Astrocyte of the cerebellum (primary cell): ENCODE measurements around the gene HLCS.

Source experiments
- DNase-seq: peaks from one replicate; pipeline ENCODE4 v3.0.0-alpha.2; 2011; ENCODE audit warnings: low read depth
- H3K4me3 ChIP-seq: 2 replicates; pipeline ENCODE4 v1.5.1; 2011; ENCODE audit warnings: mild to moderate bottlenecking, low read depth, low read length, moderate library complexity
- in situ Hi-C: cut with HindIII; loops from 2 replicates; pipeline ENCODE4 v1.10.0; 2017; ENCODE audit warnings: low sequenced_read_pairs
- TF ChIP-seq, protein P1 (sequence below): IDR thresholded peaks from 2 replicates; pipeline ENCODE4 v1.5.1; 2012; ENCODE audit warnings: low read length, low read depth, moderate library complexity, mild to moderate bottlenecking; ENCODE audit errors: missing control alignments

The HLCS gene

DNA sequence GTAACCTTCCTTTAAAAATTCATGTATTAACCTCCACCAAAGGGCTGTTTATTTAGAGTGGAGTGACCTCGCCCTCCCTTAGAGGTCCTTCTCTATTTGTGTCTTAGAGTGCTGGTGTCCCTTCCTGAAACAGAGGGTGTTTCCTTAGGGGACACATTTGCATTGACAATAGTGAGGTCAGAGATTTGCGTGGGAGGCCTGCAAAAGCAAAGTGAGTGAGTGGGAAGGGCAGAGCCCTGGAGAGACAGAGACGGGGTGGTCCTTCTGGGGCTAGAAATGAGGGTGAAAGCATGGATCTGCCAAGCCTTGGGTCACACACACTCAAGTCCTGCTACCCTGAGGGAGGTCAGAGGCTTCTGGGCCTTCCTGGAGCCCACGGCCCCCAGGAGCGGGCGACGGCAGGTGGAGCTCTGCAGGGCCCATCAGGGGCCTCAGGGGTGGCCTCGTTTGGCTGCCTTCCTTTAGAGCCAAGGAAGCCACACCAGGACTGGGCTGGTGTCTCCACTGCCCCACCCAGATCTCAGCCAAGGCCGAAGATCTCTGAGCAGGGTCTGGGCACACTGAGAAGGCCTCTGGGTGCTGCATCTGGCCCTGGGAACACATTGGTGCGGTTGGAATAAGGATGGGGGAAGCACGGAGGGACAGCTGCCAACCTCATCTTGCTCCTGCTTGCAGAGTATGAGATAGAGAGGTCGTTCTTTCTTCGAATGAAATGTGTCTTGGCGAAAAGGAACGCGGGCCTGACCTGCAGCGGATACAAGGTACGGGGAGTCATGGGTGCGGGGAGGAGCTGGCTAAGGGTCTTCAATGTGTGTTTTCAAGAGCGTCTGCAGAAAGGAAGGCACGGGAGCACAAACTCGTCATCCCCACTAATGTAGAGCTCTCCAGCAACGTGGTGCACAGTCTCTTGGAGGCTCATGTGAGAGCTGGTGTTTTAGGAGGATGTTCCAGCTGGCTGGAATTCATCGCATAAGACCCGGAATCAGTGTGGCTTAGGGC, 243.8 kb downstream of the HLCS start:
- DNase-seq: no peak
- in situ Hi-C loops: loop anchor here (5.0 to 10.0 kb wide), 2 partner anchors 55 to 62 kb away; no protein-coding TSS in a partner anchor
- TF ChIP-seq, protein P1, sequence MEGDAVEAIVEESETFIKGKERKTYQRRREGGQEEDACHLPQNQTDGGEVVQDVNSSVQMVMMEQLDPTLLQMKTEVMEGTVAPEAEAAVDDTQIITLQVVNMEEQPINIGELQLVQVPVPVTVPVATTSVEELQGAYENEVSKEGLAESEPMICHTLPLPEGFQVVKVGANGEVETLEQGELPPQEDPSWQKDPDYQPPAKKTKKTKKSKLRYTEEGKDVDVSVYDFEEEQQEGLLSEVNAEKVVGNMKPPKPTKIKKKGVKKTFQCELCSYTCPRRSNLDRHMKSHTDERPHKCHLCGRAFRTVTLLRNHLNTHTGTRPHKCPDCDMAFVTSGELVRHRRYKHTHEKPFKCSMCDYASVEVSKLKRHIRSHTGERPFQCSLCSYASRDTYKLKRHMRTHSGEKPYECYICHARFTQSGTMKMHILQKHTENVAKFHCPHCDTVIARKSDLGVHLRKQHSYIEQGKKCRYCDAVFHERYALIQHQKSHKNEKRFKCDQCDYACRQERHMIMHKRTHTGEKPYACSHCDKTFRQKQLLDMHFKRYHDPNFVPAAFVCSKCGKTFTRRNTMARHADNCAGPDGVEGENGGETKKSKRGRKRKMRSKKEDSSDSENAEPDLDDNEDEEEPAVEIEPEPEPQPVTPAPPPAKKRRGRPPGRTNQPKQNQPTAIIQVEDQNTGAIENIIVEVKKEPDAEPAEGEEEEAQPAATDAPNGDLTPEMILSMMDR: no peak
- no peak overlapping the region for H3K4me3 ChIP-seq

DNA sequence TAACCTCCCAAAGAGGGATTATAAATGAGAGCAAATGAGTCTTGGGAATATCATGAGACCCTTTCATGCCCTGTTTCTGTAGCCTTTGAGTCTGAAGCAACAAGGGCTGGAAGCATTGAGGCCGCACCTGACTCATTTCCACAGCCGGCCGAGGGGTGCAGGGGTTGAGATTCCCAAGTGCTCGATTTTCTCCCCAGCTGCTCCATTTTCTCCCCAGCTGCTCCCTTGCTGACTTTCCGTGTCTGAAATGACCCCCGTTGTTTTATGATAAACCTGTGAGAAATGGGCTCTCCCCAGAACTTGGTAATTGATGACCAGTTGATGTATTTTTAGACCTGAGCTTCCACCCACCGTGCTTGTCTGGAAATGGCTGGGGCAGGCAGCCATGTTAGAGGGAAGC, 244.7 kb downstream of the HLCS start:
- TF ChIP-seq, protein P1: no peak
- DNase-seq: no peak
- in situ Hi-C loops: loop anchor here (5.0 to 10.0 kb wide), 2 partner anchors 55 to 63 kb away; no protein-coding TSS in a partner anchor
- no peak overlapping the region for H3K4me3 ChIP-seq

DNA sequence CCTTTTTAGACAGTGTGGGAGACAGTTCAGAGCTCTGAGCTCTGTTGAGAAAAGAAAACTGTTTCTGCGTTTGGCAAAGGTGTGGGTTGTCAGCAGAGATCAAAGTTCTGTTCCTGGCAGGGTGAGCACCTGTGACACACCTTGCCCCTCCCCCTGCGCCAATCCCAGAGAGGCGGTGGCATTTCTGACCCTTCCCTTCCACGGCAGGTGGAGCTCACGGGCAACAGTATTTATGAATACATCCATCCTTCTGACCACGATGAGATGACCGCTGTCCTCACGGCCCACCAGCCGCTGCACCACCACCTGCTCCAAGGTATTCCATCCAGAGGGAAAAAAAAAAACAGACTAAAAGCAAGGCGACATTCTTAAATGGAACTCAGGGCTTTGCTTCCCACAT, 246.9 kb downstream of the HLCS start:
- TF ChIP-seq, protein P1: no peak
- in situ Hi-C loops: loop anchor here (5.0 to 10.0 kb wide), 2 partner anchors 52 to 65 kb away; no protein-coding TSS in a partner anchor
- no peak for DNase-seq
- H3K4me3 ChIP-seq: no peak overlapping the region

DNA sequence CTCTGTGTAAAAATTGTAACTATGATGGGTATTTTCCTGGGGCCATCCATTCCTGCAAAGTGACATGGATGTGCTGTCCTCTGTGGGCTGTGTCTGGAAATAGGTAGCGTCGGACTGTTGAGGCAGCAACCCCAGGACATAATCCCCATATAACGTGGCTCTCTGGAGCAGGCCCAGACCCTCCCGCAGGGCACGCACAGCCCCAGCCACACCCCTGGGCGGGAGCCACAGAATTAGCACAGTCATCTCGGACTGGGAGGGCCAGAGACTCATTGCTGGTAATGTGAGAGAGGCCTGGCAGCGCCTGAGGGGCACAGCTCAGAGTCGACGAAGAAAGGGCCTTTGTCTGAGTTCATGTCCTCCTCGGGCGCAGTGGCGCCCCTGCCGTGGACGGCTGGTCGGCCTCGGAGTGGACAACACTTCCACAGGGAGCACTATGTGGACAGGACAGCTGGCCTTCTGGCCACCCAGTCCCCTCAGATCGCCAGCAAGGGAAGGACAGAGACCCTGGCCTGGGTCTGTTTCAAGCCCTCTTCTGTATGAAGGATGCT, 247.4 kb downstream of the HLCS start:
- in situ Hi-C loops: no loop called here
- TF ChIP-seq, protein P1: no peak
- no peak overlapping the region for H3K4me3 ChIP-seq
- DNase-seq: no peak

DNA sequence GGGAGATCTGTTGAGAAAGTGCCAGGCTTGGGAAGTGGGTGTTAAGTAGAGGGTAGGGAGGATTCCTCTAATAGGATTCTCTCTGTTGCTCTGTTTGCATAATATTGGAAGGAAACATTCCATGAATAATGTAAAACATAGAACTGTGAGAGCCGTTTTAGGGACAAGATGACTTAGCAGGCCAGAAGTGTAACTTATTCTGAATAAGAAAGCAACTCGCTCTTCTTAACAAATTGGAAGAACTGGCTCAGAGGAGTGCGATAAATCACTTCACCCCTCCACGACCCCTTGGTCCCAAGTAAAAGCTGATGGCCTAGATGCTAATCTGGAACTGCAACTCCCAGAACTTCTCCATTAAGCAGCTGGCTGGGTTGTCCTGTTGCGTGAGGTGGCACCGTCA, 248.5 kb downstream of the HLCS start:
- no peak overlapping the region for H3K4me3 ChIP-seq
- no peak for DNase-seq
- TF ChIP-seq, protein P1: no peak
- in situ Hi-C loops: no loop called here

DNA sequence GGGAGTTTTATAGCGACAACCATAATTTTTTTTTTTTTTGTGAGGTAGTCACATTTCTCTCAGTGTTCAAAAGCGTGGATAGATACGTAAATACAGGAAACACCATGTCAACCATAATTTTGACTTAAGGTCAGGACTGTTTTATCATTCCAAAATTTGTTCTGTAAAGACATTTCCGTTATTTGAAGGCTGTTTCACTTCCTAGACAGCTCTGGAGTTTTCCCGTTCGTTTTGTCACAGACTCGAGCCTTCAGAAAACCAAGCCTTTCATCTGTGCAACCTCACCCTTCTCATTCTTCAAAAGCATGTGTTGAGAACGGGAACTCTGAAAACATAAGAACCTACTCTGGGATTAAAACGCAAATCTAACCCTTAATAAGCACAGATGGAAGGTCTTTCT, 249.6 kb downstream of the HLCS start:
- DNase-seq: no peak
- no peak overlapping the region for H3K4me3 ChIP-seq
- in situ Hi-C loops: no loop called here
- TF ChIP-seq, protein P1: no peak
